Activated gamma-delta T cell treated with anti-CD3 and anti-CD28 coated beads, Interleukin-2, amount 50 U/mL, for 16 hours (primary cell): Measurements from ENCODE around the gene CPEB1.

ENCODE experiments used
- DNase-seq: peaks from one replicate; pipeline ENCODE4 v3.0.0-alpha.2; 2020; ENCODE audit warnings: low read depth

Gene CPEB1

GRCh38 chr15:82595203-82595602 lies 52.0 kb downstream of the CPEB1 start:
- DNase-seq: no peak

- no peak for DNase-seq
These were observed 59.4 kb downstream of the CPEB1 start for GRCh38 chr15:82587805-82588204.

- DNase-seq: no peak
These were observed 62.1 kb downstream of the CPEB1 start for GRCh38 chr15:82585072-82585471.

GRCh38 chr15:82580713-82581112 lies 66.5 kb downstream of the CPEB1 start:
- no peak for DNase-seq

GRCh38 chr15:82575335-82575734 lies 71.8 kb downstream of the CPEB1 start:
- DNase-seq: no peak

- DNase-seq: no peak
These were observed 74.2 kb downstream of the CPEB1 start for GRCh38 chr15:82572986-82573385.

GRCh38 chr15:82572311-82572710 lies 74.9 kb downstream of the CPEB1 start:
- no peak for DNase-seq

GRCh38 chr15:82571722-82572222 lies 75.4 kb downstream of the CPEB1 start:
- DNase-seq: no peak

GRCh38 chr15:82570721-82571508 lies 76.2 kb downstream of the CPEB1 start:
- DNase-seq: no peak

- DNase-seq: no peak
These were observed 77.3 kb downstream of the CPEB1 start for GRCh38 chr15:82569834-82570233.

GRCh38 chr15:82568986-82569385 lies 78.2 kb downstream of the CPEB1 start:
- DNase-seq: no peak

GRCh38 chr15:82567661-82568060 lies 79.5 kb downstream of the CPEB1 start:
- no peak for DNase-seq

GRCh38 chr15:82566690-82567089 lies 80.5 kb downstream of the CPEB1 start:
- DNase-seq: no peak

GRCh38 chr15:82558502-82558901 lies 88.7 kb downstream of the CPEB1 start:
- DNase-seq: no peak

GRCh38 chr15:82556315-82557035 lies 90.7 kb downstream of the CPEB1 start:
- DNase-seq: no peak

GRCh38 chr15:82554849-82555248 lies 92.3 kb downstream of the CPEB1 start:
- DNase-seq: no peak

- DNase-seq: no peak
These were observed 92.8 kb downstream of the CPEB1 start for GRCh38 chr15:82554351-82554750.

- no peak for DNase-seq
These were observed 93.3 kb downstream of the CPEB1 start for GRCh38 chr15:82553846-82554245.

- DNase-seq: no peak
These were observed 94.3 kb downstream of the CPEB1 start for GRCh38 chr15:82552861-82553260.

GRCh38 chr15:82551646-82552247 lies 95.4 kb downstream of the CPEB1 start:
- no peak for DNase-seq

GRCh38 chr15:82549199-82549665 lies 97.9 kb downstream of the CPEB1 start:
- DNase-seq: no peak

GRCh38 chr15:82548700-82549099 lies 98.5 kb downstream of the CPEB1 start:
- DNase-seq: no peak

- DNase-seq: no peak
These were observed 101.7 kb downstream of the CPEB1 start for GRCh38 chr15:82545478-82545877.
